H1 (cell line): ENCODE measurements around the gene ARHGAP42. TPM values are rescaled to one million over a fixed set of nuclear protein-coding genes. Genes with fewer than 3 reads are reported as not detected.

ENCODE experiments used
- CTCF ChIA-PET: fragments of 300-600 bp; sonication (Branson Sonifier 250); formaldehyde crosslinking; loops from one replicate; lab custom pipeline; 2021; ENCODE audit not compliant: partially characterized antibody; lab: Charles Lee
- POLR2A ChIA-PET: fragments of 300-600 bp; sonication (Branson Sonifier 250); formaldehyde crosslinking; loops from one replicate; lab custom pipeline; 2021; ENCODE audit warnings: inconsistent platforms; ENCODE audit not compliant: partially characterized antibody; lab: Charles Lee
- DNase-seq, 2 experiments: peaks; one replicate each; pipeline versions ENCODE4 v3.0.0 to v3.0.0-alpha.2; 2010 to 2022; ENCODE audit warnings: low spot score in 2 of 2, low read depth in 1 of 2, mixed read lengths in 1 of 2
- FAIRE-seq: peaks from 2 replicates; lab custom pipeline; 2011; peaks lifted over from hg19 to GRCh38; lab: Jason Lieb, UNC
- H2AFZ ChIP-seq: 2 replicates; pipeline ENCODE4 v1.8.1; 2012; ENCODE audit warnings: low read length, inconsistent platforms
- H2AK5ac ChIP-seq: 2 replicates; pipeline ENCODE4 v1.6.1; 2013; ENCODE audit warnings: low read depth, low read length
- H2BK120ac ChIP-seq: replicated peaks from 2 replicates; pipeline ENCODE3; 2013; ENCODE audit warnings: low read depth, low read length, inconsistent platforms
- H2BK12ac ChIP-seq: 2 replicates; pipeline ENCODE4 v1.6.1; 2013; ENCODE audit warnings: low read depth, low read length
- H2BK15ac ChIP-seq: 2 replicates; pipeline ENCODE4 v1.6.1; 2013; ENCODE audit warnings: low read length
- H2BK20ac ChIP-seq: 2 replicates; pipeline ENCODE4 v1.6.1; 2013; ENCODE audit warnings: low read length
- H2BK5ac ChIP-seq: 2 replicates; pipeline ENCODE4 v1.6.1; 2013; ENCODE audit warnings: low read depth, low read length
- H3K14ac ChIP-seq: 2 replicates; pipeline ENCODE4 v1.6.1; 2013; ENCODE audit warnings: inconsistent platforms; ENCODE audit not compliant: insufficient read length
- H3K18ac ChIP-seq: 2 replicates; pipeline ENCODE4 v1.6.1; 2013; ENCODE audit warnings: low read length; ENCODE audit errors: extremely low read depth
- H3K23ac ChIP-seq: 2 replicates; pipeline ENCODE4 v1.6.1; 2013; ENCODE audit warnings: inconsistent platforms; ENCODE audit not compliant: insufficient read length
- H3K23me2 ChIP-seq: 2 replicates; pipeline ENCODE4 v1.6.1; 2013; ENCODE audit warnings: low read depth, low read length
- H3K27ac ChIP-seq: 2 replicates; pipeline ENCODE4 v1.6.1; 2011; ENCODE audit warnings: low read depth, low read length, inconsistent platforms
- H3K27me3 ChIP-seq, 4 experiments: replicated peaks in 1 of 4; 1 replicate in 1 of 4; 2 replicates in 3 of 4; pipeline versions ENCODE4 v1.6.1 to v1.8.1; 2011 to 2013; ENCODE audit warnings: low read length in 3 of 4, mild to moderate bottlenecking in 3 of 4, inconsistent platforms in 2 of 4, mixed read lengths in 2 of 4, moderate library complexity in 1 of 4; ENCODE audit not compliant: control insufficient read depth in 3 of 4, insufficient read depth in 3 of 4; ENCODE audit errors: extremely low read depth in 1 of 4
- H3K36me3 ChIP-seq, 4 experiments: 2 replicates each; pipeline versions ENCODE4 v1.6.1 to v1.8.1; 2011 to 2013; ENCODE audit warnings: mild to moderate bottlenecking in 4 of 4, low read length in 3 of 4, moderate library complexity in 2 of 4, control low read depth in 1 of 4, inconsistent platforms in 1 of 4; ENCODE audit not compliant: insufficient read depth in 4 of 4, control insufficient read depth in 2 of 4
- H3K4ac ChIP-seq: replicated peaks from 2 replicates; pipeline ENCODE3; 2013; ENCODE audit warnings: low read length, low read depth, mixed read lengths, inconsistent platforms; ENCODE audit not compliant: insufficient read length
- H3K4me1 ChIP-seq, 4 experiments: replicated peaks in 1 of 4; 1 replicate in 1 of 4; 2 replicates in 3 of 4; pipeline versions ENCODE4 v1.6.1 to v1.8.1; 2011 to 2013; ENCODE audit warnings: low read length in 3 of 4, inconsistent platforms in 2 of 4, mixed read lengths in 1 of 4; ENCODE audit not compliant: insufficient read depth in 4 of 4, control insufficient read depth in 3 of 4
- H3K4me2 ChIP-seq, 2 experiments: 2 replicates each; pipeline versions ENCODE4 v1.6.1 to v1.8.1; 2011 to 2013; ENCODE audit warnings: low read depth in 2 of 2, low read length in 2 of 2, control low read depth in 1 of 2, inconsistent platforms in 1 of 2, mild to moderate bottlenecking in 1 of 2; ENCODE audit not compliant: insufficient read depth in 1 of 2
- H3K4me3 ChIP-seq, 4 experiments: fragments of 200-600, 300-600 bp in 1 of 4; sonication (generic), shearing (Covaris generic), sonication (Bioruptor Twin) in 1 of 4; 2 replicates each; pipeline versions ENCODE4 v1.5.1 to v1.8.1; 2011 to 2016; ENCODE audit warnings: low read length in 4 of 4, low read depth in 3 of 4, control low read depth in 2 of 4, inconsistent platforms in 2 of 4, mild to moderate bottlenecking in 2 of 4, mixed read lengths in 1 of 4, moderate library complexity in 1 of 4; ENCODE audit not compliant: insufficient read depth in 2 of 4; ENCODE audit errors: extremely low read depth in 1 of 4
- H3K56ac ChIP-seq: replicated peaks from 2 replicates; pipeline ENCODE3; 2013; ENCODE audit warnings: low read depth, mild to moderate bottlenecking, mixed read lengths, low read length, inconsistent platforms; ENCODE audit not compliant: insufficient read length
- H3K79me1 ChIP-seq: 2 replicates; pipeline ENCODE4 v1.6.1; 2013; ENCODE audit warnings: low read depth, low read length, control low read depth
- H3K79me2 ChIP-seq, 2 experiments: 2 replicates each; pipeline versions ENCODE4 v1.6.1 to v1.8.1; 2012 to 2013; ENCODE audit warnings: low read length in 2 of 2, mild to moderate bottlenecking in 2 of 2, inconsistent platforms in 1 of 2; ENCODE audit not compliant: insufficient read depth in 2 of 2, control insufficient read depth in 1 of 2
- H3K9ac ChIP-seq, 4 experiments: replicated peaks in 1 of 4; 1 replicate in 1 of 4; 2 replicates in 3 of 4; pipeline versions ENCODE4 v1.6.1 to v1.8.1; 2011 to 2013; ENCODE audit warnings: low read depth in 3 of 4, low read length in 3 of 4, control low read depth in 2 of 4, mild to moderate bottlenecking in 2 of 4, moderate library complexity in 2 of 4, inconsistent platforms in 1 of 4; ENCODE audit errors: extremely low read depth in 1 of 4
- H3K9me3 ChIP-seq, 2 experiments: 2 replicates each; pipeline versions ENCODE4 v1.6.1 to v1.8.1; 2012 to 2013; ENCODE audit warnings: mild to moderate bottlenecking in 2 of 2, moderate library complexity in 2 of 2, control low read depth in 1 of 2, inconsistent platforms in 1 of 2, low read depth in 1 of 2, low read length in 1 of 2, mixed read lengths in 1 of 2; ENCODE audit not compliant: insufficient read depth in 2 of 2
- H4K20me1 ChIP-seq, 2 experiments: replicated peaks in 1 of 2; 2 replicates each; pipeline versions ENCODE3 to v1.8.1; 2011 to 2013; ENCODE audit warnings: inconsistent platforms in 2 of 2, low read length in 2 of 2, mild to moderate bottlenecking in 1 of 2; ENCODE audit not compliant: insufficient read depth in 2 of 2, control insufficient read depth in 1 of 2
- H4K5ac ChIP-seq: 2 replicates; pipeline ENCODE4 v1.6.1; 2013; ENCODE audit warnings: low read length, low read depth, mixed read lengths, inconsistent platforms; ENCODE audit not compliant: insufficient read length
- H4K8ac ChIP-seq: 2 replicates; pipeline ENCODE4 v1.8.0; 2013; ENCODE audit warnings: mild to moderate bottlenecking, moderate library complexity, low read length, inconsistent platforms; ENCODE audit not compliant: insufficient read depth; ENCODE audit errors: extremely low read depth
- H4K91ac ChIP-seq: replicated peaks from 2 replicates; pipeline ENCODE3; 2013; ENCODE audit warnings: low read length, mixed read lengths, inconsistent platforms; ENCODE audit not compliant: insufficient read length
- ASH2L ChIP-seq: fragments of 200-600, 300-600 bp; sonication (generic); IDR thresholded peaks from one replicate; pipeline ENCODE4 v1.7.1; 2017; ENCODE audit warnings: low read length
- CTBP2 ChIP-seq: IDR thresholded peaks from 2 replicates; pipeline ENCODE4 v1.7.0; 2011; ENCODE audit warnings: borderline replicate concordance, mild to moderate bottlenecking, moderate library complexity, mixed read lengths, low read length; ENCODE audit not compliant: insufficient read depth, insufficient read length
- EZH2 ChIP-seq: fragments of 200-600 bp; sonication (generic); IDR thresholded peaks from 2 replicates; pipeline ENCODE4 v1.7.1; 2012; ENCODE audit warnings: low read depth, mild to moderate bottlenecking, moderate library complexity, low read length, inconsistent platforms; ENCODE audit not compliant: severe bottlenecking
- KDM1A ChIP-seq: fragments of 200-600, 300-600 bp; sonication (generic); IDR thresholded peaks from 2 replicates; pipeline ENCODE4 v1.7.1; 2016; ENCODE audit warnings: mild to moderate bottlenecking, low read length, borderline replicate concordance
- WGBS, 2 experiments: shearing (Covaris generic) in 1 of 2; methylation state at CpG; one replicate each; pipeline versions ENCODE4 v1.1.6 to v1.1.7; 2013 to 2015; ENCODE audit warnings: low lambda C conversion rate in 2 of 2, mixed read lengths in 2 of 2, inconsistent platforms in 1 of 2, low coverage in 1 of 2, missing lambda C conversion rate in 1 of 2; ENCODE audit not compliant: insufficient replicate concordance in 2 of 2, insufficient coverage in 1 of 2, insufficient read length in 1 of 2; ENCODE audit errors: extremely low coverage in 1 of 2, missing lambda C conversion rate in 1 of 2; 5-methylcytosine and 5-hydroxymethylcytosine counted together
- polyA plus RNA-seq, 7 experiments: library from polyadenylated mRNA; depleted of rRNA in 3 of 7; stranded (reverse) in 5 of 7; unstranded in 2 of 7; fragments of >200 nt in 5 of 7; fragments of 200-250 nt in 2 of 7; gene quantifications; 1 replicate in 5 of 7; 2 replicates in 1 of 7; 4 replicates in 1 of 7; pipeline versions ENCODE4 v1.2.1 to v1.2.3, GENCODE V29; 2011 to 2013; ENCODE audit warnings: missing spikeins in 2 of 7, mixed read lengths in 2 of 7
- total RNA-seq: library from RNA; stranded (reverse); fragmentation: NEBNext Ultra II Directional; extraction: Animal tissue kit (Norgen Biotek cat#: 25700); gene quantifications from 2 replicates; pipeline ENCODE4 v1.2.1, GENCODE V29; 2021

Gene ARHGAP42
- total and polyA plus RNA-seq, 2 of the 8 experiments (the other 6 are each of a cell fraction or from before 2014, with no cell fraction given) = 22.2 to 33.5 TPM

GRCh38 chr11:100887659-100888058, 200.6 kb downstream of the ARHGAP42 start:
- 90% methylated on average over 1 of the region's 1 CpG; no CpG with 5 or more reads in 1 of the 2 experiments for WGBS, 2 experiments
- no peak for FAIRE-seq
- no peak overlapping the region for H3K18ac ChIP-seq

More at GRCh38 chr11:100887659-100888058, 200.6 kb downstream of the ARHGAP42 start:
- no peak overlapping the region for H2BK15ac ChIP-seq
- no peak overlapping the region; the same call in 1 of the 2 replicates for H2AK5ac ChIP-seq
- no peak for TF ChIP-seq ASH2L
- TF ChIP-seq CTBP2 = no peak
- TF ChIP-seq KDM1A = no peak
- TF ChIP-seq EZH2 = no peak
- peaks cover 0 to 2% (median under 1%) of the 10 kb centered on the region in 4 experiments; a peak in 2 of 7 replicates for H3K4me1 ChIP-seq
- no peaks in the 10 kb centered on the region for H3K23me2 ChIP-seq
- H2AFZ ChIP-seq = no peak overlapping the region
- CTCF ChIA-PET = interaction anchor here (1.3 kb wide), 2 partner anchors 11 to 13 kb away, joined by 3 to 6 read pairs; no protein-coding TSS in a partner anchor
- H2BK5ac ChIP-seq = no peak overlapping the region
- no peak overlapping the region for H4K8ac ChIP-seq
- no peaks in the 10 kb centered on the region for H3K9me3 ChIP-seq
- no peak overlapping the region for H3K14ac ChIP-seq
- no peak overlapping the region for H3K4me3 ChIP-seq
- H3K9ac ChIP-seq = no peak overlapping the region
- no peak overlapping the region for H3K56ac ChIP-seq
- no peak overlapping the region for H3K27ac ChIP-seq
- no peak overlapping the region for H2BK120ac ChIP-seq
- POLR2A ChIA-PET = no interaction called here
- H2BK12ac ChIP-seq = no peak overlapping the region
- H3K23ac ChIP-seq = no peak overlapping the region
- no peak overlapping the region for H4K5ac ChIP-seq
- no peaks in the 10 kb centered on the region; a peak in 1 of 4 replicates for H3K79me2 ChIP-seq
- DNase-seq = no peak
- H3K4ac ChIP-seq = no peak overlapping the region
- H3K4me2 ChIP-seq = no peak overlapping the region
- H4K20me1 ChIP-seq = peaks cover 0 to 1% of the 10 kb centered on the region in 2 experiments
- no peaks in the 10 kb centered on the region; the same call in 1 of the 2 replicates for H3K79me1 ChIP-seq
- no peak overlapping the region for H4K91ac ChIP-seq
- no peak overlapping the region for H2BK20ac ChIP-seq
- no peaks in the 10 kb centered on the region for H3K27me3 ChIP-seq
- no peaks in the 10 kb centered on the region for H3K36me3 ChIP-seq
